GM19395 (cell line): ENCODE results near the gene COX5A.

Experiments
- ATAC-seq: cut with Tn5 transposase; IDR thresholded peaks from one replicate; pipeline ENCODE4 v1.9.1; 2021; ENCODE audit warnings: mild to moderate bottlenecking, moderate library complexity; ENCODE audit not compliant: unreplicated experiment

Gene COX5A

GRCh38 chr15:74873036-74873755 is 64.7 kb downstream of the COX5A start, which contains the start of gene SCAMP2:
Gene SCAMP2, minus strand, starts transcription at chr15:74873365. Its CDS starts 110 bp downstream, at chr15:74873255.
- ATAC-seq: peak; percentile 71

- no peak for ATAC-seq
Observed at GRCh38 chr15:74872702-74873035, 65.2 kb downstream of the COX5A start.

GRCh38 chr15:74870436-74871215 is 67.2 kb downstream of the COX5A start:
- no peak for ATAC-seq
